GM21717 (cell line): ENCODE results near the gene ARHGEF3.
A peak's percentile ranks its signal among the peaks of the same experiment; 100 is the strongest.
"Not testable (repeated sequence)": the region's sequence is repeated elsewhere in the genome, so short reads cannot be mapped to it uniquely, and the experiment has no call there.

Experiments
- ATAC-seq: cut with Tn5 transposase; IDR thresholded peaks from one replicate; pipeline ENCODE4 v1.9.1; 2021; ENCODE audit warnings: mild to moderate bottlenecking, moderate library complexity; ENCODE audit not compliant: unreplicated experiment

The ARHGEF3 gene

GRCh38 chr3:56773986-56774385 lies 27.8 kb downstream of the ARHGEF3 start:
- ATAC-seq, result no peak

GRCh38 chr3:56772952-56773938 lies 28.5 kb downstream of the ARHGEF3 start:
- no peak for ATAC-seq

GRCh38 chr3:56771376-56771775 lies 30.4 kb downstream of the ARHGEF3 start:
- no peak for ATAC-seq

GRCh38 chr3:56769116-56769707 lies 32.5 kb downstream of the ARHGEF3 start:
- ATAC-seq, result no peak

- ATAC-seq, result no peak
Observed at GRCh38 chr3:56764904-56765547, 36.7 kb downstream of the ARHGEF3 start.

- no peak for ATAC-seq
Observed at GRCh38 chr3:56764184-56764583, 37.6 kb downstream of the ARHGEF3 start.

GRCh38 chr3:56763233-56763632 lies 38.5 kb downstream of the ARHGEF3 start:
- no peak for ATAC-seq

- ATAC-seq, result no peak
Observed at GRCh38 chr3:56762718-56763117, 39.0 kb downstream of the ARHGEF3 start.

GRCh38 chr3:56761887-56762651 lies 39.7 kb downstream of the ARHGEF3 start:
- ATAC-seq, result no peak

- ATAC-seq, result no peak
Observed at GRCh38 chr3:56761023-56761422, 40.7 kb downstream of the ARHGEF3 start.

GRCh38 chr3:56759532-56759931 lies 42.2 kb downstream of the ARHGEF3 start:
- ATAC-seq, result no peak

GRCh38 chr3:56758539-56758981 lies 43.2 kb downstream of the ARHGEF3 start:
- ATAC-seq, result peak; percentile 66

GRCh38 chr3:56758042-56758441 lies 43.7 kb downstream of the ARHGEF3 start:
- ATAC-seq, result not testable (repeated sequence)

GRCh38 chr3:56754741-56755417 lies 46.9 kb downstream of the ARHGEF3 start:
- no peak for ATAC-seq

GRCh38 chr3:56753206-56753820 lies 48.4 kb downstream of the ARHGEF3 start:
- peak; percentile 93 for ATAC-seq

GRCh38 chr3:56751056-56751707 lies 50.6 kb downstream of the ARHGEF3 start:
- no peak for ATAC-seq

GRCh38 chr3:56748663-56749231 lies 53.0 kb downstream of the ARHGEF3 start:
- ATAC-seq, result no peak

GRCh38 chr3:56747150-56747549 lies 54.6 kb downstream of the ARHGEF3 start:
- ATAC-seq, result no peak

- no peak for ATAC-seq
Observed at GRCh38 chr3:56744016-56744415, 57.7 kb downstream of the ARHGEF3 start.
